Esophagus squamous epithelium (tissue), 5 donors: ENCODE data around the gene BACH2. TPM values are rescaled to one million over a fixed set of nuclear protein-coding genes. Genes with fewer than 3 reads are reported as not detected.
A peak's percentile ranks its signal among the peaks of the same experiment; 100 is the strongest.

ENCODE experiments used
- DNase-seq: peaks from one replicate; lab custom pipeline; 2025; lab: John Stamatoyannopoulos, UW
- H3K27ac ChIP-seq, 4 donors: fragments of 200-600 bp; sonication (generic); one replicate each; pipeline ENCODE4 v1.5.1; 2016 to 2019; ENCODE audit warnings: mild to moderate bottlenecking in 1 of 4
- H3K27me3 ChIP-seq, 4 donors: fragments of 200-600 bp; sonication (generic); 1 replicate in 3 of 4; 2 replicates in 1 of 4; pipeline versions ENCODE4 v1.5.1 to v1.6.0; 2017 to 2021; ENCODE audit warnings: antibody characterized with exemption in 1 of 4
- H3K36me3 ChIP-seq, 3 donors: fragments of 200-600 bp; sonication (generic); one replicate each; pipeline ENCODE4 v1.5.1; 2016 to 2019
- H3K4me1 ChIP-seq, 3 donors: fragments of 200-600 bp; sonication (generic); one replicate each; pipeline ENCODE4 v1.5.1; 2017 to 2019
- H3K4me3 ChIP-seq, 4 donors: fragments of 200-600 bp; sonication (generic); 1 replicate in 3 of 4; 2 replicates in 1 of 4; pipeline ENCODE4 v1.5.1; 2016 to 2019; ENCODE audit warnings: mild to moderate bottlenecking in 2 of 4, moderate library complexity in 1 of 4
- H3K9me3 ChIP-seq, 3 donors: fragments of 200-600 bp; sonication (generic); one replicate each; pipeline ENCODE4 v1.5.1; 2016 to 2019
- POLR2A ChIP-seq, 4 donors: fragments of 450-650 bp; IDR thresholded peaks; one replicate each; pipeline ENCODE4 v1.6.1; 2017; ENCODE audit warnings: antibody characterized with exemption in 4 of 4, mild to moderate bottlenecking in 4 of 4, moderate library complexity in 3 of 4
- WGBS, 2 donors: methylation state at CpG; one replicate each; pipeline ENCODE4 v1.1.5; 2018; 5-methylcytosine and 5-hydroxymethylcytosine counted together
- intact Hi-C: fragments of 100-400 bp; cut with DNase I; formaldehyde crosslinking; loops from one replicate; pipeline ENCODE4 v1.15.0; 2022
- total RNA-seq, 4 donors: library from RNA; depleted of rRNA; stranded (reverse); fragments of >200 nt; gene quantifications; one replicate each; pipeline ENCODE4 v1.1.0, GENCODE V29; 2016
- TF ChIP-seq, protein P1 (sequence below), 6 experiments: fragments of 450-650 bp in 4 of 6; fragments of 200-600 bp in 2 of 6; sonication (generic) in 2 of 6; IDR thresholded peaks; one replicate each; pipeline ENCODE4 v1.5.1; 2016 to 2019; ENCODE audit warnings: antibody characterized with exemption in 6 of 6, mild to moderate bottlenecking in 4 of 6, moderate library complexity in 4 of 6
- donor health status: DM: yes; HTN: yes; CAD: no.

The BACH2 gene
- total RNA-seq, 4 donors from 2014 or later: 0.22 to 6.1 (median 0.66) TPM

DNA sequence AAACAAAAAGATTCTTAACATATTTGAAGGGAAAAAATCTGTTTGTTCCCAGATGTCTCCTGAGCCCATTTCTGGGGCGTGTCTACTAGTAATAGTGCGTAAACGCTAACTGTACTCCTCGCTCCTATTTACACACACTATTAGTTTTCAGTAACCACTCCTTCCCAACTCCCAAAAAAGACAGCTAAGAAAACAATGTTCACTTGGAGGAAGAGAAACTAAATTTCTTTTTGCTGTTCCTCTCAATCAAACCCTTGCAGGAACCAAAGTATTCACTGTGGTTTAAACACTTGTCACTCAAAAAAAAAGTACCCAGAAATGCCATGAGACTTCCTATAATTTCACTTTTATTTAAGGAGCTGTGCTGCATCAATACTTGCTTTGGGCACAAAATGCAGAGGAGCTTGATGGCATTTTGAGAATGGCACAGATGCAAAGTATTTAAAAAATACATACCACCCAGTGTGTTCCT is 118.2 kb downstream of the BACH2 start:
- no peak overlapping the region for H3K27ac ChIP-seq
- no peaks in the 10 kb centered on the region for H3K36me3 ChIP-seq
- H3K27me3 ChIP-seq: no peaks in the 10 kb centered on the region
- intact Hi-C loops: no loop called here
- 66 to 77% methylated on average over 4 of the region's 4 CpGs for WGBS, 2 donors
- H3K4me3 ChIP-seq: no peak overlapping the region
- TF ChIP-seq POLR2A (IDR thresholded peaks at IDR 0.05): no peak
- TF ChIP-seq, protein P1, sequence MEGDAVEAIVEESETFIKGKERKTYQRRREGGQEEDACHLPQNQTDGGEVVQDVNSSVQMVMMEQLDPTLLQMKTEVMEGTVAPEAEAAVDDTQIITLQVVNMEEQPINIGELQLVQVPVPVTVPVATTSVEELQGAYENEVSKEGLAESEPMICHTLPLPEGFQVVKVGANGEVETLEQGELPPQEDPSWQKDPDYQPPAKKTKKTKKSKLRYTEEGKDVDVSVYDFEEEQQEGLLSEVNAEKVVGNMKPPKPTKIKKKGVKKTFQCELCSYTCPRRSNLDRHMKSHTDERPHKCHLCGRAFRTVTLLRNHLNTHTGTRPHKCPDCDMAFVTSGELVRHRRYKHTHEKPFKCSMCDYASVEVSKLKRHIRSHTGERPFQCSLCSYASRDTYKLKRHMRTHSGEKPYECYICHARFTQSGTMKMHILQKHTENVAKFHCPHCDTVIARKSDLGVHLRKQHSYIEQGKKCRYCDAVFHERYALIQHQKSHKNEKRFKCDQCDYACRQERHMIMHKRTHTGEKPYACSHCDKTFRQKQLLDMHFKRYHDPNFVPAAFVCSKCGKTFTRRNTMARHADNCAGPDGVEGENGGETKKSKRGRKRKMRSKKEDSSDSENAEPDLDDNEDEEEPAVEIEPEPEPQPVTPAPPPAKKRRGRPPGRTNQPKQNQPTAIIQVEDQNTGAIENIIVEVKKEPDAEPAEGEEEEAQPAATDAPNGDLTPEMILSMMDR (IDR thresholded peaks at IDR 0.05): no peak
- no peak for DNase-seq
- no peaks in the 10 kb centered on the region for H3K9me3 ChIP-seq
- H3K4me1 ChIP-seq: peaks cover 0 to 20% (median 19%) of the 10 kb centered on the region in 3 donors

GRCh38 chr6:90177544-90178383 is 118.9 kb downstream of the BACH2 start:
- H3K4me1 ChIP-seq: peaks cover 0 to 20% (median 19%) of the 10 kb centered on the region in 3 donors
- no peak for TF ChIP-seq POLR2A (IDR thresholded peaks at IDR 0.05)
- TF ChIP-seq, protein P1 (IDR thresholded peaks at IDR 0.05): no peak
- H3K4me3 ChIP-seq: no peak overlapping the region
- 66 to 81% methylated on average over 11 of the region's 11 CpGs for WGBS, 2 donors
- DNase-seq: no peak
- intact Hi-C loops: no loop called here
- H3K36me3 ChIP-seq: no peaks in the 10 kb centered on the region
- H3K9me3 ChIP-seq: no peaks in the 10 kb centered on the region
- H3K27ac ChIP-seq: peak overlapping the region in 1 of 4 donors; percentile 40
- H3K27me3 ChIP-seq: no peaks in the 10 kb centered on the region

- Histone ChIP-seq H3K27ac (peak overlapping the region in 3 of 4 donors; percentile 20 to 28 (median 22)), H3K4me3 (no peak overlapping the region), H3K27me3 (no peaks in the 10 kb centered on the region), H3K9me3 (no peaks in the 10 kb centered on the region), H3K4me1 (peaks cover 0 to 20% (median 19%) of the 10 kb centered on the region in 3 donors), H3K36me3 (no peaks in the 10 kb centered on the region)
- DNase-seq: no peak
- intact Hi-C loops: no loop called here
- TF ChIP-seq, protein P1 (IDR thresholded peaks at IDR 0.05): no peak
- no peak for TF ChIP-seq POLR2A (IDR thresholded peaks at IDR 0.05)
- 34 to 45% methylated on average over 8 of the region's 8 CpGs for WGBS, 2 donors
Observed at GRCh38 chr6:90175627-90176538, 120.8 kb downstream of the BACH2 start.

GRCh38 chr6:90173262-90173925 is 123.2 kb downstream of the BACH2 start:
- DNase-seq: no peak
- intact Hi-C loops: no loop called here
- Histone ChIP-seq H3K4me1 (peaks cover 0 to 27% (median 16%) of the 10 kb centered on the region in 3 donors), H3K27ac (no peak overlapping the region), H3K27me3 (no peaks in the 10 kb centered on the region), H3K36me3 (no peaks in the 10 kb centered on the region), H3K4me3 (no peak overlapping the region), H3K9me3 (no peaks in the 10 kb centered on the region)
- TF ChIP-seq, protein P1 (IDR thresholded peaks at IDR 0.05): no peak
- TF ChIP-seq POLR2A (IDR thresholded peaks at IDR 0.05): no peak
- 71 to 91% methylated on average over 3 of the region's 3 CpGs for WGBS, 2 donors
